22Rv1 (cell line): ENCODE measurements around the gene TENM4.

Source experiments
- CTCF ChIP-seq: fragments of 450-650 bp; IDR thresholded peaks from 2 replicates; pipeline ENCODE4 v1.5.1; 2017; ENCODE audit warnings: mild to moderate bottlenecking
- ZFX ChIP-seq: fragments of 450-650 bp; IDR thresholded peaks from 2 replicates; pipeline ENCODE4 v1.6.1; 2017; ENCODE audit warnings: antibody characterized with exemption, borderline replicate concordance

GRCh38 chr11:78698612-78699011 is 742.2 kb downstream of the TENM4 start:
- TF ChIP-seq CTCF, result no peak
- TF ChIP-seq ZFX, result no peak
